ENCODE measurements around the gene NR3C2.

Gene NR3C2

DNA sequence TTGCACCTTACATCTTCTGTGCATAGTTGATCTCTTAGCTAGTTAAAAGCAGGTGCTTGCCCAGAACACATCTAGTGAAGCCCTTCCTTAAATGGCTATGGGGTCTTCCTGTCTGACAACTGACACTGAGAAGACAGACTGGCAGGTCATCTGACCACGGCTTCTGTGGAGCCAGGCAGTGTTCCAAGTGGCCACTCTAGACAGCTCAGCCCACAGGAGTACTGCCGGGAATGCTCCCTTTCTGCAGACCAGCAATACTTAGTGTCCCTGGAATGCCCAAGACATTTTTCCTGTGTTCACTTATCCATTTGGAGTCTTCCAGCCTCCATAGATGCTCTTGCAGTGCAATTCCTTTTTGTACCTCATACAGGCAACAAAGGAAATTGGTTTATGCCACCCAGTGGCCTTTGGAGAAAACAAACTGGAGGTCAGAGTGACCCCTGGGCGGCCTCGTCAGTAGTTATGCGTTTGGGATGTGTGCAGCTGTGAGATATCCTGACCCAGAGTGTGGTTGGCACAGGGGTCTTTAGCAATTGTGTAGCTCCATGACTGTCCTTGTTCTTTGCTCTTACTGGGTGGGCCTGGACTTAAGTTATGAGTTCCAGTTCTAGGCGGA, 374.8 kb downstream of the NR3C2 start:
- DNase-seq = no peak

DNA sequence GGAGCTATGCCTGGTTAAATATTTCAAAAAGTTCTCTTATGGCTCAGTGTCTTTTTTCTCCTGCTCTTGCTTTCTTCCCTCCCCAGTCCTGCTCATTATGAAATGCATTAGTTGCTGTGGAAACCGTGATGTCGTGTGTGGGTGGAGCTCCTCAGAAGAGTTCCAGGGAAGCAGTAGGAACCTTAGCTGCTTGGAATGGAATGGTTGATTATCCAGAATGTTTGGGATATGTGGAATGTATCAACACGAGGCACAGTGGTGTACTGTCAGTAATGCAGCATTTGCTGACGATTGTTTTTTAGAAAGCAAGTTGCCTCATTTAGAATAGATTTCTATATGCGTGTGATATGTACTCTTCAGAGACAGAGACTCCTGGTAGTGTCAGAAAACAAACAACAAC, 377.1 kb downstream of the NR3C2 start:
- no peak for DNase-seq

DNA sequence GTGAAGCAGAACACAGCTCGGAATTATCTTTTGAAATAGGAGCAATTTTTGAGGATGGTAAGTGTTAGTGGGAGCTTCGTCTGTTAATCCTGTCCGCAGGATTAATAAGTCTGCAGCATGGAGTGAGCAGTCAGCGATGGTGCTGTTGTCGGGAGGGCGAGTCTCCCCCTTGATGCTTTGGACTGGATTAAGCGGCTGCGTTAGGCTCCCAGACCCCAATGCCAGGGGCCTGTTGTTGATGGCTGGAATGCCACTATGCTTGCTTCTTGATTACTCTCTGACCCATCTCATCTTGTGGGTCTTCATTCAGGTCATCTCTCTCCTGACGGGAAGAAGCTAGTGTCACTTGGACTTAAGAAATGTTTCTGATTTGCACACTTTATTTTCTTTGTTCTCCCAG, 377.8 kb downstream of the NR3C2 start:
- DNase-seq = no peak

DNA sequence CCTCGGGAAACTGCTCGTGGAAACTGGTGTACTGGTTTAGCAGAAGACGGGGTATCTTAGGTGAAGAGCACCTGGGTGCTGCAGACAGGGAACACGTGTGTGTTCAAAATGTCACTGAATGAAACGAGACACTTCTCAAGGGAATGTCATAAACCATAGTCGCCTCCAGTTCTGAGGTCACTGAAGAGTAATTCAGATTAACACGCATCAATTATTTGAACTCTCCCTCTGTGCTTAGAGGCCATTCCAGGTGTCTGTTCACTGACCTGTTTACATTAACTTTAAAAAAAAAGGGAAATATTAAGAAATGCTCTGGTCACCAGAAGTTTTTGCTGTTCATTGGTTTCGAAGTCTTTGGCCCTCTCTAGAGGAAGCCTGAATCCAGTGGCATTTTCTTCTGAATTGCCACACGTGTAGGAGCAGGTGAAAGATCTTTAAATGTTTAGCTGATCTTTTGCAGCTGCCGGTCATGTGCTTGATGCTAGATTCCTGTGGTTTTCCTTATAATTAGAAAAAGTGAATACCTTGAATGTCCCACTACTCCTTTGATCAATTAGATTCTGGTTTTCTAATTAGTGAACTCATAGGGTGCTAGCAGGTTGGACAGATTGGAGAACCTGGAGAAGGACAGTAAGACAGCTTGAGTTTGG, 379.8 kb downstream of the NR3C2 start:
- DNase-seq = no peak

DNA sequence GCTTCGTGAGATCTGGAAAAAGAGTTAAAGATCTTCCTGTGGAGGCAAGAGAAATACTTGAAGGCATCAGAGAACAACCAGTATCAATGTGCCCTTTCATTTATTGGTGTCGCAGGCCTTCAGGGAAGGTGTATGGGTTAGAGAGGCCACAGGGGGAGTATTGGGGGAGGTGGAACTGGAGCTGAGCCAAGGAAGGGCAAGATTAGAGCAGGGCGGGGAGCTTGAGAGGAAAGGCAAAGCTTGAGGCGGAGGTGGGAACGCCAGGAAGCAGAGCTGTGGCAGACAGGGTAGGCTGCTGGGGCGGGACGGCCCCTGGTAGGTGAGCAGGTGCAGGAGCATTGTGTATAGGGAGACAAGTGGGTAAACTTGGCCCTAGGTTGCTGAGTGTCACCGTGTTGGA, 380.4 kb downstream of the NR3C2 start:
- DNase-seq = no peak

DNA sequence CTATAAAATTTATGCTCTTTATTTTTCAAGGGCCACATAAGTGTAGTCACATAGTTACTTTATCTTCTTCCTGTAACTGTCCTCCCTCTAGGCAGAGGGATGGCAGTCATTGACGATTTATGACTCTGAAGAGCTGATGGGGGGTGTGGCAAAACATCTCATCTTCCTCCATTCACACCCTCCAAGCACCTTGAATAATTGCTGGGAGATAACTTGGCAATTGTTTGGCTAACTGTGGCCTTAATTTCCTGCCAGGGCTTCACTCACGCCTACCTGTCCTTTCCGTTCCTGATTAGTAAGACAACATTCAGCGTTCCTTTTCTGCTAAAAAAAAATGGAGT, 381.1 kb downstream of the NR3C2 start:
- no peak for DNase-seq

DNA sequence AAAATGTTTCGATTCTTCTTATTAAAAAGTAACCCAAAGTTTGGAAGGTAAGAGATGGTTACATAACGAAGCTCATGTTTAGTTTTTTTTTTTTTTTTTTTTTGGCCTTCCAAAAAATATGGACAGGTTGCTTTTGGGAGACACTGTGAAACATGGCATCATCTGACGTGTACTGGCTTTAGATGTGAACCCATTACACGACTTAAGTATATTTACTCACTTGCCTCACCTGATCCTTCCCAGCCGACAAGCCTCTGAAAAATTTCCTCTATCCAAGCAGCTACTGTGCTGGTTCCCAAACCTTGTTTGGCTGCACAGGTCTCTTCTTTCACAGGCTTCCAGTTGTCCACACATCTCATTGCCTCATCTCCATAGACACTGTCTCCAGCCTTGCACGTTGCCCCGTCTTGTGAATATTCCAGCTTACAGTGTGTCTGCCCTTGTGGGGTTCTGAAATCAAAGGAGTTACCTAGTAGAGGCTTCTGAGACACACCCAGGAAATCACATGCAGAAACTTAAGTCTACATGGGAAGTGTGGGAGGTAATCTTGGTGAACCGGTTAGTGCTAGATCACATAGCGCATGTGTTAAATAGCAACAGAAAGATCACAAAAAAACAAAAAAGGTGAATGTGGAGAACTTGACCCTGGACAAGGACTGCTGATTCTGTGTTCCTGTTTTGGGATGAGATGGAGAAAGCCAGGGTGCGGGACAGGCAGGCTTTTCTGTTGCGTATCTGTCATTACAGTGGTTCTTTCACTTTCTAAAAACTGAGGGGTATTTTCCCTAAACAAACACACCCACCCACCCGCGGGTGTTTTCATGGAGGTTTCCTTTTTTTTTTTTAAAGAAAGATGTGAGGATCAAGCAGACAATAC, 381.7 kb downstream of the NR3C2 start:
- no peak for DNase-seq

DNA sequence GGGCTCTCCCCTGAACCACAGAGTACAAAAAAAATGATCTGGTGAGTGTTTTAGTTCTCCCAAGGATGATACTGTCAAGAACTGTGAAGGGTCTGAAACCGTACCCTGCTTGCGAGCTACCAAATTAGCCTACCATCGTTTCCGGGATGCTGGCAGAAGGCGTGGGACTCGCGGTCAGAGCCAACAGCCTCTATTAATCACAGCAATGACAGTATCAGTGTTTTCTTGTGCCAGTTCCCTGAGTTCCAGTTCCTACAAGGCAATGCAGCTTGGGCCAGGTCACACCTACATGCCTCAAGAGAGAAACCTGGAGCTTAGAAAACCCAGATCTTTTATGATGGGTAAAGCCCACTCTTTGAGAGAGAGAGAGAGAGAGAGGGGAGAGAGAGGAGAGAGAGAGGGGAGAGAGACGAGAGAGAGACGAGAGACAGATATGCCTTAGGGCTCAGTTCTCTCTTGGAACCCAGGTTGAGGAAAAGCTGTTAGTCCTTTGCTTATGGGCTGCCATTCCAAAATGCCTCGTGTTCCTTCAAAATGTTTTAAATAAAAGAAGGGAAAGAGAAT, 382.5 kb downstream of the NR3C2 start:
- no peak for DNase-seq

DNA sequence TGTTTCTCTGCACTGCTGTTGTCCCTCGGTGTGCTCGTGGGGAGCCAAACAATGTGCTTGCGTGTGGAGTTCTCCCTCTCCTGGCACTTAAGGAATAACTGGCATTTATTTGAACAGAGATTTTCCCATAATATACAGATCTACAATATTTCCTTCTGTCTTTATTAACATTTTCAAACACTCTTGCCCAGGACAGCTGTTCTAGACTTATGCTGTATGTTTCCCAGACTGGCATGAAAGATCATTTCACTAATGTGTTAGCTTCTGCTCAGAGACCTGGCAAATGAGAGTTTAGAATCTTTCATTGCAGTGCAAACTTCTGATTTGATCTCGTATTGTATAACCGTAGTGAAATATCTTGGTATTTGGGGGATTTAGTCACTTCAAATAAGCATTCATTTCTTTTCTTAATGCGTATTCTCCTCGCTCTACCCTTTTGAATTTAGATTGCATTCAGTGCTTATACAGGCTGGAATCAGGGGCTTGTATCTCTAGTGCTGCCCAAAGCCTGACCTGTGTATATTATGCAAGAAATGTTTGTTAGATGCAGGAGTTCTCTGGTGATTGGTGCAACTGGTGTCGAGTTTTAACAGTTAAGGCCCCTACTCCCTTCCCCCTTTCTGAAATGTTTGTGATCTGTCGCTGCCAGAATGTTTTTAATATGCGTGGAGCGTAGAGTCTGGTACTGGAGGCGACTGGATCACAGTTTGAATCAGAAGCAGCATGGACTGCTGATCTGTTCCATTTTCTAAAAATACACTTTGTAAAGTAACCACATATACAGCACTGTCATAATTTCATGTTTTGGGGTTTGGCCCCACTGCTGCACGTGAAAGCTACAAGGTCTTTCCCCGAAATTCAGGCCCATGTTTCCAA, 384.0 kb downstream of the NR3C2 start:
- no peak for DNase-seq

DNA sequence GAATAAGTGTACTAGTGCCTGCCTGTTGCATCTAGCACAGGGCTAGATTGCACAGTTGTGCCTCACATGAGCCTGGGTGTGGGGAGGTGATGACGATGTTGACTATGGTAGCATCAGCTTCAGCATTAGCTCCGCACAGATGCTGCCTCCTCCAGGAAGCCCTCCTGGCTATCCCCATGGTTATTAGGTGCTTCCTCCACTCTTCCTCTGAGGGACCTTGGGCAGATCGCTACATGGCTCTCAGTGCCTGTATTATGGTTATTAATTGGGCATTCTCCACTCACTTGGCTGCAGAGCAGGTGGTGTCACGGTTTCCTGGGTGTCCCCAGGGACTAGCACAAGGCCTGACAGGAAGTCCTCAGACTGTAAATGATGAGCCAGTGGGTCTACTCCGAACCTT, 384.7 kb downstream of the NR3C2 start:
- DNase-seq = no peak

DNA sequence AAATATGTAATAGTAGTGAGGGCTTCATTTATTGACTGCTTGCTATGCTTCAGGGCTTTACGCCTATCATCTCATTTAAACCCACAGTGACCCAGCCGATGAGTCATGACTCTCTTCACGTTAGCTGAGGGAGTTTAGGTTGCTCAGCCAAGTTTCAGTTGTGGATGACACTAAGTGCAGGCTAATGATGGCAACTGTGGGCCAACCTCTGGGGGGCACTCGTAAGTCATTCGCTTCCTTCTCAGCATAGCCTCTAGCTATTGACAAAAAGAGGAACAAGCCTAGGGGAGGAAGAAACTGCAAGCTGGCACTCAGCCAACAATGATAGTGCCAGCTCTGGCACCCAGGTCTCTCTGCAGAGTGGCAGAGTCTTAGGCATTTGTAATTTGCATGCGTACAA, 385.3 kb downstream of the NR3C2 start:
- DNase-seq = no peak

DNA sequence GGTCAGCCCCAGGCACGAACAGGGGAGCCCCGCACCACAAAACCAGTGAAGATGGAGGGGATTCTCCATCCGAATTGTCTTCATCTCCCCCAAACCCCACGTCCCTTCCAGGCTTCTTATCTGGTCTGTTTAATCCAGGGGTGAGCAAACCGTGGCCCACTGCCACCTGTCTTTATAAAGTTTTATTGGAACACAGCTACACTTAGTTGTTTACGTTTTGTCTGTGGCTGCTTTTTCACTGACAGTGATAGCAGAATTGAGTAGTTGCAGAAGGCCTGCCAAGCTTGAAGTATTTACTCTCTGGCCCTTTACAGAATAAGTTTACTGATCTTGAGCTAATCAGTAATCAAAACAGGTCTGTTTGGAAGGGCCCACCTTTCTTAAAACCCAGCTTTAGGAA, 386.4 kb downstream of the NR3C2 start:
- DNase-seq = no peak

DNA sequence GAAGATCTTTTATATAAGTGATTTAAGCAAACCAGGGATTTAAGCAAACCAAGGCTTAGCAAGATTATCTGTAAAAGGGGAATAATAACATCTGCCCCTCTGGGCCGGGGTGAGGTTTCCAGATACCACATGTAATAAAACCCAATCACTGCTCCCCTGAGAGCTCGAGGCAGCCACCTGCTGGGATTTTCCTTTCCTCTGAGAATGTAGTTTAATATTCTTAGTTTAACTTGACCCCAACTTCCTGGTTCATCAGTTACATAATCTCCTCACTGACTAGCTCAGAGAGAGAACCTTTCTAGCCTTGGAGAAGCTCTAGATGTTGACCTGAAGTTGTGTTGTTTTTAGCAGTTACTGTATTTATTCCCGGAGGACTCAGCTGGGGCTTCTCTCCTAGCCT, 387.9 kb downstream of the NR3C2 start:
- DNase-seq = no peak

DNA sequence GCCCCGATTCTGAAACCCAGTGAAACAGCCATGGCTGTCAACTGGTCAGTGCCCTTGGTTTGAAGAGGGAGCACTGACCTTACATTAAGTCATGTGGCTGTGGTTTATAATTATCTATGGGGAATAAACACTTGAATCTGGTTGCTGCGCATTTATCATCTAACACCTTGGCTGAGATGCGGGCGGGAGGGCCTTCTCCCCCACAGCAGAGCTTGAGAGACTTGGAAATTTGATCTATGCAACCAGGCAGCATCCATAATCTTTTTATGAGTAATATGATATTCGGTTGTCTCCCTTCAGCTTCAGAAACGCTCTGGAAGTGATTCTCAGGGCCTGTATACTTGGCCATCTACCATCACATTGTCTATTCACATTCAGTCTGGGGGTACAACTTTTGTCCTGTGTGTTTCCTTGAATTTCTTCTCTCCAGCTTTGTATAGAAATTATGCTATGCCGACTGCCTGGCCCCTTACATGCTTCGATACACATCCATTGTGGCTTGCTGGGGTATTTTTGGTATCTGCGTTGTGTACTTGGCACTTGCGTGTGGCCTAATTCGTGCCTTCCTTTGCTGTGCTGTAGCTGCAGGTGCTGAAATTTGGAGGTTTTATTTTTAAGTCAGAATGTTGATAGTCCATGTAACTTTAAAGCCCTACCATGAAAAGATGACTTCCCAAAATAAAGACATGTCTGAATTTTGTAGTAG, 388.8 kb downstream of the NR3C2 start:
- DNase-seq = no peak

DNA sequence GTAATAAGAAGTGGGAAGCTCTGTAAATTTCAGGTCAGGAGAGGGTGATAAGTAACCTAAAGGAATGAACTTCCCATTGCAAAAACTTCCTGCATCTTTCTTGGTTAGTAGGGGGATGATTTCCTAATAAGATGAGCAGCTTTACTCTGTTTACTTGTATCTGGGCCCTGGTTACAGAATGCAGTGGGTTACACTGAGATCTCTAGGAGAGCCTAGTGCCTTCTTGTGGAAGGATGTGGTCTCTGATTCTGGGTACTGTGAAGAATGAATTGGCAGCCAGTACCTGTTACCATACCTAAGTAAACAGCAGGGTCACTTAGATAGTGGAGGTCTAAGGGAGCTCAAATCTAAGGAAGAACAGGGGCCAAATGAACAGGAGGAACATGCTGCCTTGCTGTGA, 389.8 kb downstream of the NR3C2 start:
- DNase-seq = no peak

DNA sequence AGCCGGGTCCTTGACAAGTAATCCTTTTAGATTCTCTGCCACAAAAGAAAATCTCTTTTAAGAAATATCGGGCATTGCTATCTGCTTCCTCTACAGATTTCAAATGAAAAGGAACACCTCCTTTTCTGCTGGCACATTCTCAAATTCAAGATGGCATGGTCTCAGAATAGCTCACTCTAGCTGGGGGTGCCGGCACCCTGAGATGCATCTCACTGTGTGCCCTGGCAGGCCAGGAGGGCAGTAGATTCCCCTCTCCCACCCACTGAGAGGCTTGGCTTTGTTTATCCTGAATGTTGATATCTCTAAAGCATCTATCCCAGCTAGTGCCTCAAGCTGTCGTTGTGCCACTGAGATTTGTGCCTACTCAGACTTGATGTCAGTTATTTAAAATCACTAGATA, 390.8 kb downstream of the NR3C2 start:
- DNase-seq = no peak

DNA sequence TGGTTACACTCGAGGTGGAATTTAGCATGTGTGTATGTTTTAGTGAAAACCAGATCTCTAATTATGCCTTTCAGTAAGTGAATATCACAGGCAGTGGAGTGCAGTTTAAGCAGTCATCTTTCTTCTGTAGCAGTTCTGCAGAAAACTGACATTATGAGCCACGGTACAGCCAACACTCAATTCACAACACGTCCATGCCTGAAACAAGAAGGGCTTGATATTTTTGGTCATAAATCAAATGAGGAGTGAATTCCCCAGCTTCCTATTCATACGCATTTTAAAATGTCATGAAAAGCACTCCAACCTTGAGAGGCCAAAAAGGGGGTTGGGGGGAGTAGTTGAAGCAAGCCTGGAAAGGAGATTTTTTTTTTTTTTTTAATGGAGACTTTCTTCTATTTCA, 393.6 kb downstream of the NR3C2 start:
- no peak for DNase-seq

DNA sequence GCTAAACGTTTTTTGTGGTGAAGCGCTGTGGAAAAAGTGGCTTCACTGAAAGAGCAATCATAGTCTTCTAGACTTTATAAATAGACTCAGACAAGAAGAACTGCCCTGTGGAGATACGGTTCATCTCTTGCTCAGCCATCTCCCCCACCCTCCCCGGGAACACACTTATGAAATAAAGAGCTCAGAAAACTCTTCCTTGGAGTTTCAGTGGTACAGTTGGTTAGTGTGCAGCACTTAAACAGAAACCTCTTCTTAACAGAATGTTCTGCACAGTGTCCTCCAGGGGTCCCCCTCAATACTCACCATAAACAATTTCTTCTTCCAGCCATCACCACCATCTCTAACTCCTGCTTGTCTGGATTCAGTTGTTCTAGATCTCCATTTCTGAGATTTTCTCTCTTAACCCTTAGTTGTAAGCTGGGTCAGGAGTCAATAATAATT, 397.3 kb downstream of the NR3C2 start:
- DNase-seq = no peak

DNA sequence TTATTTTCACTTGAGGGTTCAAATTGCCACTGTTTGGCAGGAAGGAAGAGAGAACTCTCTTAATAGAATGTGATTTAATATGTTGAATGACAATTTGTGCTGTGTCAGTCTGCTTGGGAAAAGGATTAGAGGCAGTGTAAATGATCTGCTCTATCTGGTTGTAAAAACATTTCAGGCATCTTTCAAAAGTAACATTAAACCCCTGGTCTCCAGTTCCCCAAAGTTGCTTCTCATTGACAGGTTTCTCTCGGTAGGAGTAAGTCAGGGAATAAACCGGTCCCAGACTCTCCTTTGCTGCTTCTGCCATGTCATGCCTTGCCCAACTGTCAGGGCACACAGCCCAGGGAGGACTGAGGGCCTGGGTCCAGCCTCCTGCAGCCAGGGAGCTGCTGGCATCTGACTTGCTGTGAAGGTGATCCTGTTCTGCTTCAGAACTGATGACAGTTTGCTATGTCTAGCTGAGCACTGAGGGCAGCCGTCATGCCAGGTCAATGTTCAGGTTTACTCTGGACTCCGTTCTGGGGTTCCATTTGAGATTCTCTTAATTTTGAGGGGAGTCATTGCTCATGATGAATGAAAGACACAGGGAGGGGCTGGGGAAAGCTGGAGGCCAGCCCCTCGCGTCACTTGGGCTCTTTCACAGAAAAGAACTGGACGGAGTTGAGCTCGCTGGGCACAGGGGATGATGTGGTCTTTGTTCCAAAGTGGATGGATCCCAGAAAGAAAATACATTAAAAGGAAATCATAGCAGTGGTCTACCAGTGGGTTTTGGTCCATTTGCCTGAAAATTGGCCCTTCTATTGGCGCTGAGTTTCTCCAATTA, 397.9 kb downstream of the NR3C2 start:
- DNase-seq = peak in 1 of 2 experiments; percentile 28

DNA sequence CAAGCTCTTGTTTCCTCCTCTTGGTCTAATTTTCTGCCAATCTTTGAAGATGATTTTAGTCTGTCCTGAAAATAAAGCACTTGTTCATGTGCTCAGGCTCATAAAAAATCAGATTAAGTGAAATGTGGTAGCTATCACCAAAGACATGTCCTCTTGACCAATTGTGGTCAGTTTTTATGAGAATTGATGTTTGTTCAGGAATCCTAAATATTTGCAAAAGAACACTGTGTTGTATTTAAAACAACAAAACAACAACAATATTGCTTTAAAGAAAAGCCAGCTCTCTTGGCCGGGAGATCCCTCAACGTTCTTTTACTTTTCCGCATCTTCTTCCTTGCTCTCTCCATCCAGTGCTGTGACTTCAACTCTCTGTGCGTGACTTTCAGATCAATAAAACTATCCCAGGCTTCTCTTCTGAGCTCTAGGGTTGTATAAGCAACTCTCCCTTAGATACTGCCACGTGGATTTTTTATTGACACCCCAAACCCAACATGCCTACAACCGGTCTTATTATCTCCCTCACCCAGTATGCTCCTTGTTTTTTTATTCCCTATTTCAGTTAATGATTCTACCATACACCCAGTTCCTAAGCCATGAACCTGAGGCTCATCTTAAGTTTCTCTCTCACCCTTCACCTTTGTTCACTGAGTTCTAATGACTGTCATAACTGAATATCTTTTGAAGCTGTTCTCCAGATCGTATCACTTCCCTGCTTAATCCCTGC, 400.4 kb downstream of the NR3C2 start:
- no peak for DNase-seq

DNA sequence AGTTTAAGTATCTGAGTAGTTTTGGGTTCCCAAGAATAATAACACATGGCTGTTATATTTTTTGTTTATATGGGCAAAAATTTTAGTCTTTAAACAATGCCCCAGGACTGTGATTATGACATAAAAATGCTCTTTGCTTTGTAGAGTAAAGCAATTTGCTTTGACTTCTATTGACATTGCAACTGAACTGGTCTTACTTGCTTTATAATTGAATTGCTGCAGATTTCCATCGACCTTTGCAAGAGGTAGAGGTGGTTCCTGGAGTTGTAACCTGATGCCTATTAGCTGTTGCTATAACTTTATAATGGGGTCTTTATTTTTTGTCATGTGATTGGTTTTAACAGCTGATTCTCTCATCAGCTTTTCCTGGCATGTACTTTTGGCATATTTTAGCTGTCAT, 407.4 kb downstream of the NR3C2 start:
- DNase-seq = no peak
